Ectodermal cell (in vitro differentiated cells): ENCODE data around the gene TBC1D10A.
"Not testable (repeated sequence)": the region's sequence is repeated elsewhere in the genome, so short reads cannot be mapped to it uniquely, and the experiment has no call there.

Experiments
- H3K27ac ChIP-seq: 2 replicates; pipeline ENCODE4 v1.7.0; 2013; ENCODE audit warnings: mild to moderate bottlenecking, low read depth, low read length; ENCODE audit not compliant: insufficient read depth, poor library complexity, severe bottlenecking
- H3K27me3 ChIP-seq: 2 replicates; pipeline ENCODE4 v1.7.0; 2013; ENCODE audit warnings: mild to moderate bottlenecking, low read length; ENCODE audit not compliant: insufficient read depth, control insufficient read depth, poor library complexity, severe bottlenecking
- H3K36me3 ChIP-seq: one replicate; pipeline ENCODE4 v1.7.0; 2013; ENCODE audit warnings: low read length; ENCODE audit not compliant: control insufficient read depth, insufficient read depth
- H3K4me1 ChIP-seq: one replicate; pipeline ENCODE4 v1.7.0; 2013; ENCODE audit warnings: low read length; ENCODE audit not compliant: control insufficient read depth, insufficient read depth
- H3K4me3 ChIP-seq: 2 replicates; pipeline ENCODE4 v1.7.0; 2013; ENCODE audit warnings: low read depth, low read length, control low read depth; ENCODE audit not compliant: insufficient read depth
- H3K9me3 ChIP-seq: 2 replicates; pipeline ENCODE4 v1.7.0; 2013; ENCODE audit warnings: mild to moderate bottlenecking, low read length, moderate library complexity; ENCODE audit not compliant: control insufficient read depth
- WGBS, 2 experiments: methylation state at CpG; one replicate each; pipeline ENCODE4 v1.1.7; 2013; ENCODE audit warnings: missing lambda C conversion rate in 2 of 2; 5-methylcytosine and 5-hydroxymethylcytosine counted together

TBC1D10A gene

DNA sequence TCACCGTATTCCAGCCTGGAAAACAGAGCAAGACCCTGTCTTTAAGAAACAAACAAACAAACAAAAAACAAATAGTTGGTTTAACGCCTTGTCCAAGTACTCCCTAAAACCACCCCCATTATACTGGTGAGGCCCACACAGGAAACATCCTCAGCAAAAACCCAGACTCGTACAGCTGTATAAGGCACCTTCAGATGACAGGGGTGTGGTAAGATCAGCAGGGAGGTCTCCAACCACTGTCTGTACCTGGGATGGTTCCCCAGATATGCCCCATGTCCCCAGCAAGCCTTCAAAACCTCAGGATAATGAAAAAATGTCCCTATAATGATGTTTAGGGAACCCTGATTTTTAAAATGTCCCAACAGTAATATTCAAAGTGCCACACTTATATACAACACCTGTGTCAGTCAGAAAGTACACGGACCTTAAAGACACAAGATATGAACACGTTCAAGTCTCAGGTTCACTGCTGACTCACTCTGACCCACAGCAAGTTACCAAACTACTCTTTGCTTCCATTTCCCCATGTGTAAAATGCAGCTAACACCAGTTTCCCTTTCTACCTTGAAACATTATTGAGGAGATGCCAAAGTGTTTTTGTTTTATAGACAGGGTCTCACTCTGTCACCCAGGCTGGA, 20.6 kb upstream of the TBC1D10A start:
- Histone ChIP-seq H3K4me3 (no peak overlapping the region), H3K36me3 (peaks cover 62% of the 10 kb centered on the region), H3K27me3 (no peaks in the 10 kb centered on the region), H3K27ac (no peak overlapping the region), H3K9me3 (no peaks in the 10 kb centered on the region), H3K4me1 (no peaks in the 10 kb centered on the region)
- 92 to 94% methylated on average over 5 of the region's 5 CpGs for WGBS, 2 experiments

DNA sequence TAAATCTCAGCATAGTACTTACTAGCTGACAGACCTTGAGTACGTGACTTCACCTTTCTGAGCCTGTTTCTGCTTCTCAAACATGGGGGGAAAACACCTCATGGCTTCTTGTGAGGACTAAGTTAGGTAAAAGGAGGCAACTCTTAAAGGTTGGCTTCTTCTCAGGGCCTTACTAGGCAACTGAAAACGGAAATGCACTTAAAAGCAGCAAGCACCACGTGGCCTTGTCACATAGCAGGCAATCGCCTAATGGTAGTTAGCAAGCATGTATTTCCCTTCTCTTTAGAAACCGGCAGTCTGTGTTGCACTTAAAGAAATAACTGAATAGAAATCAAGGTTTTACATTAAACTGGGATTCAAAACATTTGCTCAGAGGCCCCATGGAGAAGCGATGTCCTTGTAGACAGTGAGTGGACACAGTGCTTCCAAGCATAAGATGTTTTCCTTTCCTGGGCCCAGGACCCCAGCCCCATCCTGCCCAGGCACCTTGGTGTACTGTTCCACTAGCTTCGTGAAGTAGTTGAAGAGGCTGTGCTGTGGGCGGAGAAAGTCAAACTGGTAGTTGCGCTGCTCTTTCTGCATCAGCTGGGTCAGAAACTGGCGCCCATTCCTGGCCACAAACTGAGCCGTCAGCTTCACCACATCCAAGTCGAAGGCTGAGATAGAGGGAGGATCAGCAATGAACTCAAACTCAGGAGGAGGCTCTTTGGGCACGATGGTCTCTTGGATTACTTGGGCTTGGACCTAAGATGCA, 17.9 kb upstream of the TBC1D10A start:
- Histone ChIP-seq H3K36me3 (peaks cover 74% of the 10 kb centered on the region), H3K9me3 (no peaks in the 10 kb centered on the region), H3K4me1 (no peaks in the 10 kb centered on the region), H3K4me3 (no peak overlapping the region), H3K27me3 (no peaks in the 10 kb centered on the region), H3K27ac (no peak overlapping the region)
- WGBS, 2 experiments, result 96 to 97% methylated on average over 13 of the region's 13 CpGs

DNA sequence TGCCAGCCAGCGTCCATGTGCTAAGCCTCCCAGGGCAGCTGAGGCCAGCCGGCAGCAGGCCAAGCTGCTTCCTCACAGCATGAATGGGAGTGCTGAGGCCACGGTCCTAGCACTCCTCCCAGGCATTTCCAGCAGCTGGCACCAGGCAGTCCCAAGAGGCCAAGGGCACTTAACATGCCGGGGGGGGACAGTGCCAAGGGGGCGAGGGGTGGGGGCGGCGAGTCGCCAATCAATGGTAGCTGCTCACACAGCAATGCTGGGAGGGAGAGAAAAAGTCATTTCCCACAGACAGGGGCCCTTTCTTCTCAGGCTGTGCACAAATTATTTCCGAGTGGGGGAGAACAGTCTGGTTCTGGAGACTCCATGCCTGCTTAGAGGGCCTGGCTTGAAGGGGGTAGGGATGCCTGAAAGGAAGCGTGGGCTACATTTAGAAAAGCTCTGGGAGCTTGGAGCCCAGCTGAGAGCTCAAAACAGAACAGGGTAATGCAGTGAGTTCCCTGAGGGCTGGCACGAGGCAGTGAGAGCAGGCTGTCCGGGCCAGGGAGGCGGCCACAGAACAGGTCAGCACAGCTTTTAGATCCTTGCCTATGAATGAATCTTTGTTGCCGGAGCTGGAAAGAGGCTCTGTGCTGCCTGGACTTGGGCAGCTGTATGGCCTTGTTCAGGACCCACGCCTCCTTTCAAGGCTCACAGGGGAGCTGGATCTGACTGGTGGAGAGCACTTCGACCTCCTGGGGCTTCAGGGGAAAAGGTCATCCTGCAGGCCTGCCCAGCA, 14.4 kb upstream of the TBC1D10A start:
- no peaks in the 10 kb centered on the region for H3K27me3 ChIP-seq
- no peaks in the 10 kb centered on the region for H3K4me1 ChIP-seq
- no peaks in the 10 kb centered on the region for H3K9me3 ChIP-seq
- WGBS, 2 experiments, result 92 to 93% methylated on average over 16 of the region's 16 CpGs
- H3K4me3 ChIP-seq, result no peak overlapping the region
- peaks cover 91% of the 10 kb centered on the region for H3K36me3 ChIP-seq
- H3K27ac ChIP-seq, result no peak overlapping the region

DNA sequence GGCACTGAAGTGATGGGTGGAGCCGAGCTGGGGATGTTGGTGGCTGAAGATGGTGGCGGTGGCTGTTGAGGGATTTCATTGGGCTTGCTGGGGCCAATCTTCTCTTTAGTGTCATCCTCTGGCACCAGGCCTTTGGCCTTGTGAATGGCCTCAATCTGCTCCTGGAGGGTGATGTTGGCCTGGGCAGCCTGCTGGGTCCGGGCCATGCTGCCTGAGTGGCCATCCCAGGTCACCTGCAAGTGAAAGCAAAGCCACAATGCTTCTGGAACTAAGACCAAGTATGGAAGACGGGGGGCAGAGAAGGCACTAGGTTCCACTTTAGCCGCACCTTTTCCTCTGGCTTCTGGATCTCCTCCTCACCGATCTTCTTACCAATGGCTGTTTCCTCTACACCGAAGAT, 12.1 kb upstream of the TBC1D10A start:
- Histone ChIP-seq H3K9me3 (no peaks in the 10 kb centered on the region), H3K27ac (no peak overlapping the region), H3K27me3 (no peaks in the 10 kb centered on the region), H3K36me3 (peaks cover 91% of the 10 kb centered on the region), H3K4me1 (no peaks in the 10 kb centered on the region), H3K4me3 (no peak overlapping the region)
- WGBS, 2 experiments, result 98% methylated on average over 7 of the region's 7 CpGs

DNA sequence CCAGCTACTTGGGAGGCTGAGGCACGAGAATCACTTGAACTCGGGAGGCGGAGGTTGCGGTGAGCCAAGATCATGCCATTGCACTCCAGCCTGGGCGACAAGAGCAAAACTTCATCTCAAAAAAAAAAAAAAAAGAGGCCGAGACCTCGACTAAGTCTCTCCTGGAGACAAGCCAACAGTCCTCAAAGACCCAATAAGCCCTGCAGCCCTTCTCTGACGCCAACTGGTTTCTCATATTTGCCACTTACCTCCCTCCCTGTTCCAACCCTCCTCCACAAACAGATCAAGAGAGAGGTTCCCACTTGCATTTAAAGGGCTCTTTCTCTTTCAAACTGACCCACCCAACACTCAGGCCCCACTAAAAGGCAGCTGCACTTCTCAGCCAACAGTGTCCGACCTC, 11.6 kb upstream of the TBC1D10A start:
- not testable (repeated sequence) for H3K4me1 ChIP-seq, H3K27ac ChIP-seq, H3K9me3 ChIP-seq, H3K4me3 ChIP-seq, H3K27me3 ChIP-seq
- peaks cover 92% of the 10 kb centered on the region for H3K36me3 ChIP-seq
- WGBS, 2 experiments, result 93 to 96% methylated on average over 9 of the region's 9 CpGs

DNA sequence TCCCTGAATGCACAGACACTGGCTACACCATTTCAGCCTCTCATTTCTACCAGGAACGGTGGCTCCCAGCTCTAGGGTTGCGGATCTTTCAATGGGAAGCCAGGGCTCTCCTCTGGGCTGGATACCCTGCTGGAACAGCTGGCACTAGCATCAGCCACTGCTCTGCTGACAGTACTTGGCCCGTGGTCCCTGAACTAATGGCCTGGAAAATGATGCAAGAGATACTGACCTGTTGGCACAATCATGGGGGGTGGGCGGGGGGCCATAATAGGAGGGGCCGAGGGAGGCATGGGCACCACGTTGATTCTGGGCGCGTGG, 10.7 kb upstream of the TBC1D10A start:
- no peaks in the 10 kb centered on the region for H3K9me3 ChIP-seq
- H3K27ac ChIP-seq, result no peak overlapping the region
- no peaks in the 10 kb centered on the region for H3K27me3 ChIP-seq
- no peak overlapping the region for H3K4me3 ChIP-seq
- H3K4me1 ChIP-seq, result no peaks in the 10 kb centered on the region
- 94 to 95% methylated on average over 8 of the region's 8 CpGs for WGBS, 2 experiments
- H3K36me3 ChIP-seq, result peaks cover 87% of the 10 kb centered on the region

DNA sequence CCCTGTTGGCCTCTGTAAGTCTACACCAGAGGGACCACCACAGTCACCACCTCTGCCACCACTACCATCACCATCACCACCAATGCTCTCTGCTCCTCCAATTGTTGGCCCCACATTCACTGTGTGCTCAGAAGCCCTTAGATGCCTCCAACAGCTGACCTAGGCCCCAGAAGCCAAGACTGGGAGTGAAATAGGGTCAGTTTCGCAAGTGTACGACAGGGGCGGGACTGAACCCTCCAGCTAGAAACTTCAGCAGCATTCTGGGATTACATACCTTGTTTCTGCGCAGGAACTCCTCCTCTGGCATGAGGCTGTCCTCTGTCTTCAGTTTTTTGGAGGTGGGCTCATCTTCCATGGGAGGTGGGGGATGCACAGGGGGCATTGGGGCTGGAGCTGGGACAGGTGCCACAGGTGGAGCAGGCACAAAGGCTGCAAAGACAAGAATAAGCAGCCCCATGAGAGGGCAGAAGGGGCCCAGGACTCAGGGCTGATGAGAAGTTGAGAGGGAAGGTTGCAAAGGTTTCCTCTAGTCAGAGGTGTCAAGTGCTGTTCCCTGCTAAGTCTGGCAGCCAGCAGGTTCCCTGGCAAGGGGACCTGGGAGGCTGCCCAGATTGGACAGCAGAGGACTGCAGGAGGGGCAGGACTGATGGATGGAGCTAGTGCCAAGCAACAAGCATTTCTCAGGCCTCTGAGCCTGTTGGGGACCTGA, 10.2 kb upstream of the TBC1D10A start:
- no peaks in the 10 kb centered on the region for H3K4me1 ChIP-seq
- H3K4me3 ChIP-seq, result no peak overlapping the region
- H3K27me3 ChIP-seq, result no peaks in the 10 kb centered on the region
- H3K27ac ChIP-seq, result no peak overlapping the region
- WGBS, 2 experiments, result 99% methylated on average over 4 of the region's 4 CpGs
- H3K9me3 ChIP-seq, result no peaks in the 10 kb centered on the region
- peaks cover 83% of the 10 kb centered on the region for H3K36me3 ChIP-seq

DNA sequence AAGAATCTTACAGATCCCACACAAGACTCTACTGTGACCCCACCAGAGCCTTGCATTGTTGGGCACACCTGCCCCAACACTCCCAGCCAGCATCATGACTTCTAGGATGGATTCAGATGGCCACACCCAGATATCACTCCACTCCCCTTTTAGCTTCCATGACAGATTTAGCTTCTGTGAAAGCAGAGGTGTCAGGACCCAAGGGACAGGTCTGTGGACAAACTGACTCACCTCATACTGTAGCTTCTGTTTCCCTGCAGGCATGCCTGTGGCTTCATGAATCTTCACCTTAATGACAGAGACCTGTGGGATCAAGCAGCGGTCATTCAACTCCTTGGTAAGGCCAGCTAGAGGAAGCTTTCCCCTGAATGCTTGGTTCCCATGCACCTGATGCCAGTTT, 8.5 kb upstream of the TBC1D10A start:
- WGBS, 2 experiments, result 90 to 96% methylated on average over 1 of the region's 1 CpG
- H3K36me3 ChIP-seq, result peaks cover 75% of the 10 kb centered on the region

DNA sequence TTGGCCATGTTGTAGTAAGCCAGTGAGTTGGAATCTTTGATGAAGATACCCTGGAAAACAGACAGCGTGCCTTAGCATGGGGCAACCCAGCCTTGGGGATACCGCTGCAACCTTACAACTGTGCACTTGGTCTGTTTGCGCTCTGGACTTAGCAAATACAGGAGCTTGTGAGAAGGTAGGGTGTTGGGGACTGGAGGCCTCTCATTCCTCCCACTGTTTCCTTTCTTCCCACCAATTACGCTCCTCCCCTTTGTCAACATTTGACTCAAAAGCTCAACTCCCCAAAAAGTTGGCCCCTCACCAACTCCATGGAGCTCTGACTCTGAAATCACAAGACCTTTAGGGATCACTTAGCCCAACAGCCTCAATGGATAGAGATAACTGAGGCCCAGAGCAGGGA, 7.9 kb upstream of the TBC1D10A start:
- H3K4me1 ChIP-seq, result no peaks in the 10 kb centered on the region
- no peak overlapping the region for H3K4me3 ChIP-seq
- H3K27me3 ChIP-seq, result no peaks in the 10 kb centered on the region
- peaks cover 69% of the 10 kb centered on the region for H3K36me3 ChIP-seq
- WGBS, 2 experiments, result 94 to 100% methylated on average over 4 of the region's 4 CpGs
- H3K9me3 ChIP-seq, result no peaks in the 10 kb centered on the region
- H3K27ac ChIP-seq, result no peak overlapping the region

More for the DNA sequence above, 8.5 kb upstream of the TBC1D10A start:
- H3K27ac ChIP-seq, result no peak overlapping the region
- H3K4me3 ChIP-seq, result no peak overlapping the region
- no peaks in the 10 kb centered on the region for H3K9me3 ChIP-seq
- no peaks in the 10 kb centered on the region for H3K27me3 ChIP-seq
- no peaks in the 10 kb centered on the region for H3K4me1 ChIP-seq

DNA sequence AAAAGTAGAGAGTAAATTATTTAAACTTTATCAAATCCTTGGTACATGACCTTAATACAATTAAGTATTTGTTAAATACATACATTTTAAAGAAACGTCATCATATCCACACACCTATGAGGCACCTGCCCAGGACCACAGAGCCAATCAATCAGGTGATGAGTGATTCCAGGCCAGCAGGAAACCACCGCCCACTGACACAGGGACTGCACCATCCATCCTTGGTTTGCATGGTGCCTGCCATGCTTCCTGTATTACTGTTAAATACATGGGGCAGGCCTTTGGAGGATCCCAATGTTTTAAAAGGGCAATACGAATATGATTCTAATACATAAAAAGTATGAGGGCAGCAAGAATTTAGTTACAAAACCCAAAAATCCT, 7.0 kb upstream of the TBC1D10A start:
- peaks cover 61% of the 10 kb centered on the region for H3K36me3 ChIP-seq
- H3K27me3 ChIP-seq, result no peaks in the 10 kb centered on the region
- no peaks in the 10 kb centered on the region for H3K4me1 ChIP-seq
- 95 to 100% methylated on average over 3 of the region's 3 CpGs for WGBS, 2 experiments
- no peak overlapping the region for H3K4me3 ChIP-seq
- H3K9me3 ChIP-seq, result no peaks in the 10 kb centered on the region
- H3K27ac ChIP-seq, result no peak overlapping the region
